ENCODE data around the gene IZUMO4.
"Not testable (repeated sequence)": the region's sequence is repeated elsewhere in the genome, so short reads cannot be mapped to it uniquely, and the experiment has no call there.

IZUMO4 gene

GRCh38 chr19:2083174-2083854, 13.4 kb upstream of the IZUMO4 start:
- H3K4me1 ChIP-seq (ENCODE audit: low read length) = peaks cover 32% of the 10 kb centered on the region

GRCh38 chr19:2084993-2085720, 11.6 kb upstream of the IZUMO4 start:
- Histone ChIP-seq H3K4me3 (ENCODE audit: low read length) (peak overlapping the region; percentile 78), H3K9me2 (replicated peaks; ENCODE audit: insufficient read depth, low read length) (no peaks in the 10 kb centered on the region), H3K4me1 (ENCODE audit: low read length) (peaks cover 49% of the 10 kb centered on the region), H3K27me3 (replicated peaks; ENCODE audit: insufficient read depth, low read length) (no peaks in the 10 kb centered on the region), H3K4me2 (ENCODE audit: low read depth, low read length) (peak overlapping the region; percentile 93; the same call in 1 of the 2 replicates), H4K20me1 (ENCODE audit: insufficient read depth, low read length) (peaks cover 21% of the 10 kb centered on the region), H3K79me2 (ENCODE audit: low read length) (peaks cover 64% of the 10 kb centered on the region), H2AFZ (ENCODE audit: low read length) (no peak overlapping the region), H3K27ac (ENCODE audit: low read length) (peak overlapping the region; percentile 90), H3F3A (ENCODE audit: insufficient read depth, low read length) (peaks cover 74% of the 10 kb centered on the region), H3K9me3 (replicated peaks; ENCODE audit: insufficient read depth, low read length) (no peaks in the 10 kb centered on the region), H3K36me3 (replicated peaks; ENCODE audit: insufficient read depth, low read length) (peaks cover 7% of the 10 kb centered on the region), H3K9ac (ENCODE audit: low read length) (peak overlapping the region; percentile 96)
- peak; percentile 100 for DNase-seq
- TF ChIP-seq EZH2phosphoT487 (IDR thresholded peaks at IDR 0.05; ENCODE audit: low read length) (no peak), CTCF (IDR thresholded peaks at IDR 0.05; ENCODE audit: low read length) (no peak), EZH2 (optimal IDR thresholded peaks at IDR 0.05; ENCODE audit: low read depth, low read length) (no peak)

More at GRCh38 chr19:2083174-2083854, 13.4 kb upstream of the IZUMO4 start:
- H3K9me3 ChIP-seq (replicated peaks; ENCODE audit: insufficient read depth, low read length) = no peaks in the 10 kb centered on the region
- H3K27me3 ChIP-seq (replicated peaks; ENCODE audit: insufficient read depth, low read length) = no peaks in the 10 kb centered on the region
- H3K27ac ChIP-seq (ENCODE audit: low read length) = peak overlapping the region; percentile 90
- peak; percentile 77 for DNase-seq
- H3K4me2 ChIP-seq (ENCODE audit: low read depth, low read length) = peak overlapping the region; percentile 93
- H4K20me1 ChIP-seq (ENCODE audit: insufficient read depth, low read length) = peaks cover 38% of the 10 kb centered on the region
- peak overlapping the region; percentile 96 for H3K9ac ChIP-seq (ENCODE audit: low read length)
- H2AFZ ChIP-seq (ENCODE audit: low read length) = no peak overlapping the region
- no peak for TF ChIP-seq EZH2 (optimal IDR thresholded peaks at IDR 0.05; ENCODE audit: low read depth, low read length)
- TF ChIP-seq EZH2phosphoT487 (IDR thresholded peaks at IDR 0.05; ENCODE audit: low read length) = no peak
- TF ChIP-seq CTCF (IDR thresholded peaks at IDR 0.05; ENCODE audit: low read length) = no peak
- peak overlapping the region; percentile 78 for H3K4me3 ChIP-seq (ENCODE audit: low read length)
- H3F3A ChIP-seq (ENCODE audit: insufficient read depth, low read length) = peaks cover 59% of the 10 kb centered on the region
- peaks cover 21% of the 10 kb centered on the region for H3K36me3 ChIP-seq (replicated peaks; ENCODE audit: insufficient read depth, low read length)
- no peaks in the 10 kb centered on the region for H3K9me2 ChIP-seq (replicated peaks; ENCODE audit: insufficient read depth, low read length)
- H3K79me2 ChIP-seq (ENCODE audit: low read length) = peaks cover 78% of the 10 kb centered on the region

GRCh38 chr19:2086695-2087620, 9.8 kb upstream of the IZUMO4 start:
- not testable (repeated sequence) for H2AFZ ChIP-seq (ENCODE audit: low read length); H3K4me3 ChIP-seq (ENCODE audit: low read length); H3K27me3 ChIP-seq (replicated peaks; ENCODE audit: insufficient read depth, low read length); H4K20me1 ChIP-seq (ENCODE audit: insufficient read depth, low read length); H3K36me3 ChIP-seq (replicated peaks; ENCODE audit: insufficient read depth, low read length); H3K9me3 ChIP-seq (replicated peaks; ENCODE audit: insufficient read depth, low read length); H3K9me2 ChIP-seq (replicated peaks; ENCODE audit: insufficient read depth, low read length)
- Histone ChIP-seq H3K79me2 (ENCODE audit: low read length) (peaks cover 59% of the 10 kb centered on the region), H3K9ac (ENCODE audit: low read length) (peak overlapping the region; percentile 96), H3K27ac (ENCODE audit: low read length) (peak overlapping the region; percentile 90), H3K4me2 (ENCODE audit: low read depth, low read length) (peak overlapping the region; percentile 72), H3F3A (ENCODE audit: insufficient read depth, low read length) (peaks cover 84% of the 10 kb centered on the region), H3K4me1 (ENCODE audit: low read length) (peaks cover 53% of the 10 kb centered on the region)
- peak; percentile 73 for DNase-seq
